Astrocyte of the cerebellum (primary cell): ENCODE data around the gene KRT4.

Source experiments
- DNase-seq: peaks from one replicate; pipeline ENCODE4 v3.0.0-alpha.2; 2011; ENCODE audit warnings: low read depth
- H3K4me3 ChIP-seq: 2 replicates; pipeline ENCODE4 v1.5.1; 2011; ENCODE audit warnings: mild to moderate bottlenecking, low read depth, low read length, moderate library complexity
- in situ Hi-C: cut with HindIII; loops from 2 replicates; pipeline ENCODE4 v1.10.0; 2017; ENCODE audit warnings: low sequenced_read_pairs
- TF ChIP-seq, protein P1 (sequence below): IDR thresholded peaks from 2 replicates; pipeline ENCODE4 v1.5.1; 2012; ENCODE audit warnings: low read length, low read depth, moderate library complexity, mild to moderate bottlenecking; ENCODE audit errors: missing control alignments

Gene KRT4

DNA sequence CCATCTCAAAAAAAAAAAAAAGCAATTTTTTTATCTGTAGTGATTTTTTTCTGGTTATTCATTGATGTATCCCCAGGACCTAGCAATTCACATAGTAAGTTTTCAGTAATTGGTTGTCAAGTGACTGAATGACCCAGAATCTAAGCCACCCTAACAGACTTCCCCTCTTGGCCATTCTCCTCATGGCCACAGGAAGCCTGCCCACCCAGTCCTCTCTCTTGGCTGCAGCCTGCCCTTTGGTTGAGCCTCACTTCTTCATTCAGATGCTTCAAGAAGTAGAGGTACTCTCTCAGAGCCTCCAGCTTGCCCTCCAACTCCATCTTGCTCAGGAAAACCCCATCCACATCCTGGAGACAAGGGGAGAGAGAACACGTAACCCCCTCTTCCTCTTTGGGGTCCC lies 32.0 kb upstream of the KRT4 start:
- DNase-seq: no peak
- TF ChIP-seq, protein P1, sequence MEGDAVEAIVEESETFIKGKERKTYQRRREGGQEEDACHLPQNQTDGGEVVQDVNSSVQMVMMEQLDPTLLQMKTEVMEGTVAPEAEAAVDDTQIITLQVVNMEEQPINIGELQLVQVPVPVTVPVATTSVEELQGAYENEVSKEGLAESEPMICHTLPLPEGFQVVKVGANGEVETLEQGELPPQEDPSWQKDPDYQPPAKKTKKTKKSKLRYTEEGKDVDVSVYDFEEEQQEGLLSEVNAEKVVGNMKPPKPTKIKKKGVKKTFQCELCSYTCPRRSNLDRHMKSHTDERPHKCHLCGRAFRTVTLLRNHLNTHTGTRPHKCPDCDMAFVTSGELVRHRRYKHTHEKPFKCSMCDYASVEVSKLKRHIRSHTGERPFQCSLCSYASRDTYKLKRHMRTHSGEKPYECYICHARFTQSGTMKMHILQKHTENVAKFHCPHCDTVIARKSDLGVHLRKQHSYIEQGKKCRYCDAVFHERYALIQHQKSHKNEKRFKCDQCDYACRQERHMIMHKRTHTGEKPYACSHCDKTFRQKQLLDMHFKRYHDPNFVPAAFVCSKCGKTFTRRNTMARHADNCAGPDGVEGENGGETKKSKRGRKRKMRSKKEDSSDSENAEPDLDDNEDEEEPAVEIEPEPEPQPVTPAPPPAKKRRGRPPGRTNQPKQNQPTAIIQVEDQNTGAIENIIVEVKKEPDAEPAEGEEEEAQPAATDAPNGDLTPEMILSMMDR: no peak
- in situ Hi-C loops: no loop called here
- H3K4me3 ChIP-seq: no peak overlapping the region

DNA sequence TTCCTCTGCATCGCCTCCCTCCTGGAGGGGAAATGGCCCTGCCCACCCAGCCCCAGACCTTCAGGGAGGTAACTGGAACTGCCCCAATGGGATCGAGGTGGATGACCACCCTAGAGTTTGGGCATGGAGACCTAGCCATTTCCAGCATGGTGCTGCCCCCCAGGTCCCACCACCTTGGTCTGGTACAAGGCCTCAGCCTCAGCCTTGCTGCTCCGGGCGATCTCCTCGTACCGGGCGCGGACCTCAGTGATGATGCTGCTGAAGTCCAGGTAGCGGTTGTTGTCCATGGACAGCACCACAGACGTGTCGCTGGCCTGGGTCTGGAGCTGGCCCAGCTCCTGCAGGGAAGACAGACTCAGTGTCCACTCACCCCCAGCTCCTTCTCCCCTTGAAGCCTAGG lies 30.5 kb upstream of the KRT4 start:
- no peak overlapping the region for H3K4me3 ChIP-seq
- in situ Hi-C loops: no loop called here
- DNase-seq: no peak
- TF ChIP-seq, protein P1: no peak

DNA sequence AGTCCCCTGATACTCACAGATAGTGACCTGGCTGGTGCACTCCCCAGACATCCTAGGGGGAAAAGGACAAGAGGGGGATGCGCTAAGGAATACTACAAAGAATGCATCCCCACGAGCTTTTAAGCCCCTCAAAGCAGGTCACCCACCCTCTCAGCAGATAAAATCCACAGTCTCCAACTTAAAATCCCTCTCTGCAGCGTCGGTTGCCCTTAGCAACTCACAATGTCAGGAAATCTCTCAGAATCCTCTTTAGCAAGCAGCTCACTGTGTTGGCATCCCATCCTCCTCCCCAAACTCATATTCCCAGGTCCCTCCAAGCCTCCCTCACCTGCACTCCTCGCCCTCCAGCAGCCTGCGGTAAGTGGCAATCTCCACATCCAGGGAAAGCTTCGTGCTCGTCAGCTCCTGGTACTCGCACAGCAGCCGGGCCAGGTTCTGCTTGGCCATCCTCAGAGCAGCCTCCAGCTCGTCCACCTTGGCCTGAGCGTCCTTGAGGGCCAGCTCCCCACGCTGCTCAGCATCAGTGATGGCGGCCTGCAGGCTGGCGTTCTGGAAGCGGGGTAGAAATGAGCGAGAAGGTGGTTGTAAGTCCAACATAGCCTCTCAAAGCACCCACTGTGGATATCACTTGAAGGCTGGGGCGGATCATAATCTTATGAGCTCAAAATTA lies 25.7 kb upstream of the KRT4 start:
- no peak overlapping the region for H3K4me3 ChIP-seq
- TF ChIP-seq, protein P1: no peak
- DNase-seq: no peak
- in situ Hi-C loops: no loop called here

DNA sequence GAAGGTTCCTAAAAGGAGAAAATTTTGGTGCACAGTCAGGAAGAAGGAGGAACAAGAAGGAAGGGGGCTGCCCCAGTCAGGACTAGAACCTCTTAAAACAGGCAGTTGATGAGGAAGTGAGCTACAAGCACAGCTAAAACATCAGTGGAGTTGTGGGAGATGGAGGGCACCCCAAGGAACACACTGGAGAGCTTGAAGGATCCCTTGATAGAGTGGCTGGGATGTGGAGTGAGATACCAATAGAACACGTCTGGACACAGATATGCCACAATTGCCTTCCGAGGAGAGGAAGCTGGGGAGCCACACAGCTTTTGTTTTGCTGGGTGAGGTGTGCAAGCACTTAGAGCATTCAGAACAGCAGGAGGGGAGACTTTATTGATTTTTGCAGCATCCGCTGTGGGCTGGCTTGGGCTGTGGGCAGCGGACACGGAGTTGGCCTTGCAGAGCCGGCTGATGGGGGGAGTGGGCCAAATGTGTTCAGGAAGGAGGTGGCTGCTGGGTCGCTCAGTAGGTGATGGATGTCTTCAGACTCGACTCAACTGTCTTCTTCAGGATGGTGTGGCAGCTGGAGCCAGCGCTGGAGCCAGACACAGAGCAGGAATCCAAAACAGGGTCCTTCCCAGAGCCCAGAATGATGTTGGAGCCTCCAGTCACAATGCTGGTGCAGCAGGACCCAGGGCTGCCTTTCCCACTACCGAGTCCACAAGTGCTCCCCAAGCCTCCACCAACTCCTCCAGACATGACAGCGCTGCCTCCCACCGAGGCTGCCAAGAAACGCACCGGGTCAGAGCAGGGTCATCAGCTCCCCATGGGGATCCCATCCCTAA lies 24.9 kb upstream of the KRT4 start:
- no peak overlapping the region for H3K4me3 ChIP-seq
- DNase-seq: no peak
- TF ChIP-seq, protein P1: no peak
- in situ Hi-C loops: no loop called here

DNA sequence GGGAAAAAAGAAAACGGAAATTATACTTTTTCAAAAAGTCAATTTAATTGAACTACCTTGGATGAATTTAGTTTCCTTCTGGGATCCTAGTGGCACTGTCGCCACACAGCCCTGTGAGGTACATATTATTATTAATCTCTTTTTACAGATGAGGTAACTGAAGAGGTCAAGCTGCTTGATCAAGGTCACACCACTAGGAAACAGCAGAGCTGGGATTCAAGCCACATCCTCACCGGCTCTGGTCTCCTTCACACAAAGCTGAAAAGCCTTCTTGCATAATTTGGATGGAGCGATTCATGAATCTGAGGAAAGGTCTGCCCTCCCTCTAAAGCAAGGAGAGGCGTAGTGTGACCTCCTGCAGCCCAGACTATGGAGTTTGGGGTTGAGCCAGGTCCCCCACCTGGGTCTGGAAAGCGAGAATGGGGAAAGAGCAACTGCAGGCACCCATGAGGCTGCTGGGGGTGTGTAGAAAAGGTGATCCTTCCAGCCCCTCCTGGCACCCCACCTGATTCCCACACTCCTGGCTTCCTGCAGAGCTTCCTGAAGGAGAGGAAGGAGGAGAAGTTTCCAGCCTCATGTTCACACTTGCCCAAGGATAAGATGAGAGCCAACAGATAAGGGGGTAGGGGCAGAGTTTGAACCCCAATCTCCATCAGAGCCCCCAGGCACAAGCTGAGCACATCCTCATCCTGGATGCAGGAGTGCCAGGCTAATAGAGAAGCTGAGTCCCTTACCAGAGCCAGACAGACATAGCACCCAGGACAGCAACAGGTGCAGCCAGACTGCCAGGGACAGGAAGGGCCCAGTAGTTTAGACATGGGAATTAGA lies 24.1 kb upstream of the KRT4 start:
- in situ Hi-C loops: no loop called here
- H3K4me3 ChIP-seq: no peak overlapping the region
- no peak for DNase-seq
- TF ChIP-seq, protein P1: no peak

DNA sequence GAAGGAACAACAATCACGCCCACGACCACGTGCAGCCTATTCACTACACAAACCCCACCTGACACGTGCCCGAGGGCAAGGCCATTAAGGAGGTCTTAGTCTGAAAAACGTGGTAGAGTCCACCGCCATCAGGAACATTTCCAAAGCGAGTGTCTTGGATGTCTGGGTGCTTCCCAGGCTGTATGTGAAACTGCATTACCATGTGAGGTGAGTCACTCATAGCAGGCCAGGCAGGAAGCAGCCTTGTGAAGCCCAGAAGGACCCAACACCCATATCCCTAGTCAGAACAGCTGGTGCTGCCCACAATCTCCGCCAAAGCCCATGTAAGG lies 23.5 kb upstream of the KRT4 start:
- H3K4me3 ChIP-seq: no peak overlapping the region
- in situ Hi-C loops: no loop called here
- TF ChIP-seq, protein P1: no peak
- DNase-seq: peak; percentile 43
